NAMALWA (cell line): Measurements from ENCODE around the gene PAX5.
"Not testable (repeated sequence)": the region's sequence is repeated elsewhere in the genome, so short reads cannot be mapped to it uniquely, and the experiment has no call there.

Source experiments
- DNase-seq: peaks from one replicate; pipeline ENCODE4 v3.0.0-alpha.2; 2015; ENCODE audit warnings: low spot score

PAX5 gene

GRCh38 chr9:37033682-37034304, at the start of gene PAX5:
Gene PAX5, minus strand, starts transcription at chr9:37034268. Its CDS starts 237 bp downstream, at chr9:37034031.
- peak; percentile 57 for DNase-seq

- DNase-seq: no peak
Observed at GRCh38 chr9:37083654-37084053, 49.6 kb upstream of the PAX5 start.

- peak; percentile 54 for DNase-seq
Observed at GRCh38 chr9:37082214-37082765, 48.2 kb upstream of the PAX5 start.

- not testable (repeated sequence) for DNase-seq
Observed at GRCh38 chr9:37081507-37081906, 47.4 kb upstream of the PAX5 start.

GRCh38 chr9:37080165-37080628, 46.1 kb upstream of the PAX5 start:
- DNase-seq: not testable (repeated sequence)

- peak; percentile 98 for DNase-seq
Observed at GRCh38 chr9:37079370-37080164, 45.5 kb upstream of the PAX5 start.

- peak; percentile 64 for DNase-seq
Observed at GRCh38 chr9:37074790-37075189, 40.7 kb upstream of the PAX5 start.

- DNase-seq: peak; percentile 71
Observed at GRCh38 chr9:37066139-37066725, 32.2 kb upstream of the PAX5 start.

- no peak for DNase-seq
Observed at GRCh38 chr9:37062336-37062735, 28.3 kb upstream of the PAX5 start.

GRCh38 chr9:37061768-37062167, 27.7 kb upstream of the PAX5 start:
- DNase-seq: no peak

GRCh38 chr9:37060833-37061232, 26.8 kb upstream of the PAX5 start:
- DNase-seq: peak; percentile 38

- no peak for DNase-seq
Observed at GRCh38 chr9:37056046-37056920, 22.2 kb upstream of the PAX5 start.

- not testable (repeated sequence) for DNase-seq
Observed at GRCh38 chr9:37054363-37054720, 20.3 kb upstream of the PAX5 start.

- no peak for DNase-seq
Observed at GRCh38 chr9:37053684-37054362, 19.8 kb upstream of the PAX5 start.

- DNase-seq: no peak
Observed at GRCh38 chr9:37046683-37047082, 12.6 kb upstream of the PAX5 start.

GRCh38 chr9:37042421-37042820, 8.4 kb upstream of the PAX5 start:
- no peak for DNase-seq

GRCh38 chr9:37040508-37041127, 6.5 kb upstream of the PAX5 start:
- no peak for DNase-seq

GRCh38 chr9:37038943-37039464, 4.9 kb upstream of the PAX5 start:
- no peak for DNase-seq

- DNase-seq: no peak
Observed at GRCh38 chr9:37038302-37038942, 4.4 kb upstream of the PAX5 start.
